Suppressor macrophage treated with lipopolysaccharide for 1 hour (primary cell): ENCODE measurements around the gene HIP1R.
"Not testable (repeated sequence)": the region's sequence is repeated elsewhere in the genome, so short reads cannot be mapped to it uniquely, and the experiment has no call there.

Experiments used
- DNase-seq, 3 donors: peaks; one replicate each; pipeline ENCODE4 v3.0.0-alpha.2; 2020 to 2022

The HIP1R gene

GRCh38 chr12:122834921-122835749, at the start of gene HIP1R:
Gene HIP1R, plus strand, starts transcription at chr12:122835457. Its CDS starts 94 bp downstream, at chr12:122835551.
- peak; percentile 37 to 63 (median 39) for DNase-seq

- no peak for DNase-seq
Measured at GRCh38 chr12:122785503-122785902, 49.8 kb upstream of the HIP1R start.

GRCh38 chr12:122788387-122788786, 46.9 kb upstream of the HIP1R start:
- no peak for DNase-seq

GRCh38 chr12:122789637-122790036, 45.6 kb upstream of the HIP1R start:
- DNase-seq: no peak

GRCh38 chr12:122790393-122791075, 44.7 kb upstream of the HIP1R start:
- DNase-seq: peak; percentile 28 to 63 (median 46)

GRCh38 chr12:122793685-122794106, 41.6 kb upstream of the HIP1R start:
- DNase-seq: peak; percentile 55 to 81 (median 74)

GRCh38 chr12:122795807-122796206, 39.5 kb upstream of the HIP1R start:
- DNase-seq: no peak

GRCh38 chr12:122799641-122800243, 35.5 kb upstream of the HIP1R start:
- DNase-seq: no peak

GRCh38 chr12:122803937-122804336, 31.3 kb upstream of the HIP1R start:
- no peak for DNase-seq

- not testable (repeated sequence) for DNase-seq
Measured at GRCh38 chr12:122804957-122805356, 30.3 kb upstream of the HIP1R start.

GRCh38 chr12:122807651-122808050, 27.6 kb upstream of the HIP1R start:
- DNase-seq: no peak

- DNase-seq: no peak
Measured at GRCh38 chr12:122811777-122812176, 23.5 kb upstream of the HIP1R start.

- DNase-seq: peak; percentile 42 to 54 (median 53)
Measured at GRCh38 chr12:122813310-122813713, 21.9 kb upstream of the HIP1R start.

- DNase-seq: peak in 1 of 3 donors; percentile 16
Measured at GRCh38 chr12:122819209-122819785, 16.0 kb upstream of the HIP1R start.

- DNase-seq: no peak
Measured at GRCh38 chr12:122820138-122820537, 15.1 kb upstream of the HIP1R start.

GRCh38 chr12:122820838-122821271, 14.4 kb upstream of the HIP1R start:
- DNase-seq: peak in 1 of 3 donors; percentile 6

GRCh38 chr12:122823429-122823828, 11.8 kb upstream of the HIP1R start:
- no peak for DNase-seq

- DNase-seq: peak in 1 of 3 donors; percentile 17
Measured at GRCh38 chr12:122825773-122826724, 9.2 kb upstream of the HIP1R start.

GRCh38 chr12:122827258-122827657, 8.0 kb upstream of the HIP1R start:
- no peak for DNase-seq

- peak; percentile 62 to 73 (median 66) for DNase-seq
Measured at GRCh38 chr12:122830517-122831214, 4.6 kb upstream of the HIP1R start.
